Upper lobe of left lung (tissue), 4 donors: ENCODE data around the gene ZSCAN31.

Experiments used
- CTCF ChIP-seq, 6 experiments: fragments of 450-650 bp in 4 of 6; fragments of 200-600 bp in 2 of 6; sonication (generic) in 2 of 6; IDR thresholded peaks; one replicate each; pipeline ENCODE4 v1.5.1; 2016 to 2019; ENCODE audit warnings: antibody characterized with exemption in 6 of 6
- EP300 ChIP-seq, 4 donors: sonication (generic); formaldehyde crosslinking; IDR thresholded peaks; one replicate each; pipeline ENCODE4 v1.5.1; 2017; ENCODE audit warnings: antibody characterized with exemption in 4 of 4, control low read depth in 2 of 4
- POLR2A ChIP-seq, 4 donors: fragments of 450-650 bp; IDR thresholded peaks; one replicate each; pipeline ENCODE4 v1.5.1; 2016 to 2017; ENCODE audit warnings: antibody characterized with exemption in 4 of 4, mild to moderate bottlenecking in 2 of 4

- no peak for TF ChIP-seq CTCF (IDR thresholded peaks at IDR 0.05)
- no peak for TF ChIP-seq EP300 (IDR thresholded peaks at IDR 0.05)
- TF ChIP-seq POLR2A (IDR thresholded peaks at IDR 0.05): peak in 2 of 4 donors; percentile 28 to 58
Observed at GRCh38 chr6:28349892-28350737, 14.2 kb upstream of the ZSCAN31 start, which contains the start of gene ZKSCAN3.
